ENCODE measurements around the gene THADA. TPM values are rescaled to one million over a fixed set of nuclear protein-coding genes. Genes with fewer than 3 reads are reported as not detected.
A peak's percentile ranks its signal among the peaks of the same experiment; 100 is the strongest.

Gene THADA
- total RNA-seq, 1 donor from 2014 or later: 50.6 TPM

DNA sequence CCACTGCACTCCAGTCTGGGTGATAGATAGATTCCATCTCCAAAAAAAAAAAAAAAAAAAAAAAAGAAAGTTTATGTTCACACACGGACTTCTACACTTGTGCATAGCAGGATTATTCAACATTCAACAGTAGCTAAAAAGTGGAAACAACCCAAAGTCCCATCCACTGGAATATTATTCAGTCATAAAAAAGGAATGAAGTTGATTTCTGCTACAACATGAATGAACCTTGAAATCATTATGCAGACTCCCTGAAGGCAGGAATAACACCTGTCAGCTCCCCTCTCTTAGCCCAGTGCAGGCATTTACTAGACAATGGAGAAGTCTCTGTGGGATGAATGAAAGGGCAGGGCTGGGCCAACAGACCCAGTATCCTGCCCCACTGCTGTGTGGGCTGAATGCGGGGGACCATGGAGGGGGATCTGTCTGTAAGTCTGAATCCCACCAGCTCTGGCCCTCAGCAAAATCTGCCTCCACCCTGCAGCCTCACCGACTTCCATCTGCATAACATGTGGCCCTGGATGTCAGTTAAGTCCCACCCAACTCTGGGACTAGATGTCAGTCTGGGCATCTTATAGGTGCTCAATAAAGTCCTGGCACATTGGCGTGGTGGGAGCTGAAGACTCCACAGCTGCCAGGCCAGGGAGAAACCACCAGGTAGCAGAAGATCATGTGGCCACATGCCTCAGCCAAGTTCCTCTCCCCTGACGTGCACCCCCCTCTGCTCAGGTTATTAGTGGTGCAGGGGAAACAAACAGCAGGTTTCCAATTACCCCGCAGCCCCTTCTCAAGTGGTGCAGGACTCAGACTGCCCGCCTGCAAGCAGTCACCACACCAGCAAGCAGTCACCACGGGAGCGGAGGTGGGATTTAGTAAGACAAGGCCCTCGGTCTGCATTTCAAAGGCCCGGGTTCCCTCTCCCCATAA, 378.3 kb downstream of the THADA start:
- H3K4me3 ChIP-seq (ENCODE audit: low read length in 3 of 3): peak overlapping the region; percentile 7 to 92 (median 87)
- H3K36me3 ChIP-seq (ENCODE audit: control insufficient read depth in 3 of 3, insufficient read depth in 3 of 3, low read length in 3 of 3): peaks cover 0 to 3% (median 2%) of the 10 kb centered on the region in 3 donors
- peak overlapping the region; percentile 94 for H3K27ac ChIP-seq (ENCODE audit: low read depth, low read length)
- peaks cover 50 to 51% (median 50%) of the 10 kb centered on the region in 3 donors for H3K4me1 ChIP-seq (ENCODE audit: control insufficient read depth in 3 of 3, insufficient read depth in 3 of 3, low read length in 3 of 3)
- H3K9ac ChIP-seq (ENCODE audit: low read depth in 1 of 3, low read length in 3 of 3): peak overlapping the region; percentile 89 to 99 (median 93)
- no peaks in the 10 kb centered on the region for H3K9me3 ChIP-seq (ENCODE audit: control insufficient read depth in 3 of 3, low read length in 3 of 3)
- no peaks in the 10 kb centered on the region for H3K27me3 ChIP-seq (ENCODE audit: control insufficient read depth in 3 of 3, insufficient read depth in 3 of 3, low read length in 3 of 3)

DNA sequence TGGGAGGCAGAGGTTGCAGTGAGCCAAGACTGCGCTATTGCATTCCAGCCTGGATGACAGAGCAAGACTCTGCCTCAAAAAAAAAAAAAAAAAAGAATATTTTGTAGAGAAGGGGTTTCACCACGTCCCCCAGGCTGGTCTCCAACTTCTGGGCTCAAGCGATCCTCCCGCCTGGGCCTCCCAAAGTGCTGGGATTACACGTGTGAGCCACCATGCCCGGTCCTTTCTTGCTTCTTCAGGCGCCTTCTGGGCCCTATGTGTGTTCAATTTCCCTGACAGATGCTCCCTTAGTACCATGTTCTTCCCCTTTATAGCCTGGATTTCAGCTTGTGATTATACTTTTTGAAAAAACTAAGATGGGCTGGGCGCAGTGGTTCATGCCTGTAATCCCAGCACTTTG, 379.2 kb downstream of the THADA start:
- no peak overlapping the region for H3K9ac ChIP-seq (ENCODE audit: low read depth in 1 of 3, low read length in 3 of 3)

DNA sequence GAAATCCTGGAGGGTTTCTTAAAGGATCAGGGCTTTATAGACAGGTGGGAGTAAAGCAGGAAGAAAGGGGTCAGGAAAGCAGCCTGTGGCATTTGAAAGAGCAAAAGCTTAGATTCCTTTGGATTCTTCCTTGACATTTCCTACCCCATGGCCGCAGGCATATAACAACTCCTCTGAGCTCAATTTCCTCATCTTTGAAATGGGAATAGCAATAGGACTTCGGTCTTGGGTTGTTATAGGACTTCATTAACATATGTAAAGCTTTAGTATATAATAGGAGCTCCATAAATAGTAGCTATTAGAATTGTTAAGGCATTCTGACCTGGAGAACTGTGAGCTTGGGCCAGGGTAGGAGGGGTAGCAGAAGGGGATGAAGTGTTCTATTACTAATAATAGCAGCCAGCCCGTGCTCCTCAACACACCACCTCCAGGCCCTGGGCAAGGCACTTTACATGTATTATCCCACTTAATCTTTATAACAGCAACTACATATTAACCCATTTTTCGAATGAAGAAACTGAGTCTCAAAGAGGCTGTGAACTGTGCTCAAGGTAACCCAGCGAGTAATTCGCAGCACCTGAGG, 380.1 kb downstream of the THADA start:
- H3K9ac ChIP-seq (ENCODE audit: low read depth in 1 of 3, low read length in 3 of 3): peak overlapping the region in 1 of 3 donors; percentile 51
- peaks cover 36 to 38% (median 38%) of the 10 kb centered on the region in 3 donors for H3K4me1 ChIP-seq (ENCODE audit: control insufficient read depth in 3 of 3, insufficient read depth in 3 of 3, low read length in 3 of 3)
- no peaks in the 10 kb centered on the region for H3K9me3 ChIP-seq (ENCODE audit: control insufficient read depth in 3 of 3, low read length in 3 of 3)
- H3K4me3 ChIP-seq (ENCODE audit: low read length in 3 of 3): no peak overlapping the region
- no peaks in the 10 kb centered on the region for H3K27me3 ChIP-seq (ENCODE audit: control insufficient read depth in 3 of 3, insufficient read depth in 3 of 3, low read length in 3 of 3)
- no peaks in the 10 kb centered on the region for H3K36me3 ChIP-seq (ENCODE audit: control insufficient read depth in 3 of 3, insufficient read depth in 3 of 3, low read length in 3 of 3)
- H3K27ac ChIP-seq (ENCODE audit: low read depth, low read length): no peak overlapping the region

More for the DNA sequence above, 379.2 kb downstream of the THADA start:
- Histone ChIP-seq H3K36me3 (ENCODE audit: control insufficient read depth in 3 of 3, insufficient read depth in 3 of 3, low read length in 3 of 3) (no peaks in the 10 kb centered on the region), H3K4me1 (ENCODE audit: control insufficient read depth in 3 of 3, insufficient read depth in 3 of 3, low read length in 3 of 3) (peaks cover 41 to 44% (median 42%) of the 10 kb centered on the region in 3 donors), H3K9me3 (ENCODE audit: control insufficient read depth in 3 of 3, low read length in 3 of 3) (no peaks in the 10 kb centered on the region), H3K27ac (ENCODE audit: low read depth, low read length) (no peak overlapping the region), H3K27me3 (ENCODE audit: control insufficient read depth in 3 of 3, insufficient read depth in 3 of 3, low read length in 3 of 3) (no peaks in the 10 kb centered on the region), H3K4me3 (ENCODE audit: low read length in 3 of 3) (no peak overlapping the region)

DNA sequence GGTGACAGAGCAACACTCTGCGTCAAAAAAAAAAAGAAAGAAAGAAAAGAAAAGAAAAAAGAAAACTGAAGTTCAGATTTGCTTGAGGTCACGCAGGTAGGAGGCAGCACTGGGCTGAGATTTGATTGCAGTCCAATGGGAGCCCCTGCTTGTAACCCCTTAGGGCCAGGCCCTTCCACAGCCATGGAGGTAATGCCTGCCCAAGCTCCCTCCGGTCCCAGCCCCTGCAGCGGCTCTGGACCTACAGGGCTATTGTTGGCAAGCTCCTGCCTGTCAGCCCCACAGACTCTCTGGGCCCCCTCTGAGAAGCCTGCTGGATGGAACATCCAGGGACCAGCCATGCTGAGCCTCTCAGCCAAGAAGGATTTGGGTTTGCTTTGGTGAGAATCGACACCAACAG, 381.6 kb downstream of the THADA start:
- no peaks in the 10 kb centered on the region for H3K36me3 ChIP-seq (ENCODE audit: control insufficient read depth in 3 of 3, insufficient read depth in 3 of 3, low read length in 3 of 3)
- no peak overlapping the region for H3K4me3 ChIP-seq (ENCODE audit: low read length in 3 of 3)
- H3K9me3 ChIP-seq (ENCODE audit: control insufficient read depth in 3 of 3, low read length in 3 of 3): no peaks in the 10 kb centered on the region
- peaks cover 24 to 39% (median 38%) of the 10 kb centered on the region in 3 donors for H3K4me1 ChIP-seq (ENCODE audit: control insufficient read depth in 3 of 3, insufficient read depth in 3 of 3, low read length in 3 of 3)
- no peak overlapping the region for H3K9ac ChIP-seq (ENCODE audit: low read depth in 1 of 3, low read length in 3 of 3)
- no peak overlapping the region for H3K27ac ChIP-seq (ENCODE audit: low read depth, low read length)
- no peaks in the 10 kb centered on the region for H3K27me3 ChIP-seq (ENCODE audit: control insufficient read depth in 3 of 3, insufficient read depth in 3 of 3, low read length in 3 of 3)

DNA sequence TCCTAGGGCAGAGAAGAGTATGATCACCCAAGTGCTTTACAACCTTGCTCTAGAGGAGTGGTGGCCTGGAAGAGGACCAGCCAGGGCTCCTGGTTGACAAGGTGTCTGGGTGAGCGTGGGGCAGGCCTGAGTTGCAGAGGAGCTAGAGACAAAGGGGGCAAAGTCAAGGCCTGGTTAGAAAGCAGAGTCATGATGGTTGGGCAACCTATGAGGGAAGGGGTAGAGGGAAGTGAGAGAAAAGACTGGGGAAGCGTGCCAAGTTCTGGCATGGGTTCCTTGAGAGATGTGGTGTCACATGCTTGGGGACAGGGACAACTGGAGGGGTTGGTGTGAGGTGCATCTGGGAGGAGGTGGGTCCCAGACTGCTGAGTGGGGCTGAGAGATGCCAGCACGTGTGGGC, 382.9 kb downstream of the THADA start:
- Histone ChIP-seq H3K4me3 (ENCODE audit: low read length in 3 of 3) (no peak overlapping the region), H3K9ac (ENCODE audit: low read depth in 1 of 3, low read length in 3 of 3) (no peak overlapping the region), H3K27ac (ENCODE audit: low read depth, low read length) (peak overlapping the region; percentile 30), H3K36me3 (ENCODE audit: control insufficient read depth in 3 of 3, insufficient read depth in 3 of 3, low read length in 3 of 3) (no peaks in the 10 kb centered on the region), H3K4me1 (ENCODE audit: control insufficient read depth in 3 of 3, insufficient read depth in 3 of 3, low read length in 3 of 3) (peaks cover 11 to 29% (median 26%) of the 10 kb centered on the region in 3 donors), H3K27me3 (ENCODE audit: control insufficient read depth in 3 of 3, insufficient read depth in 3 of 3, low read length in 3 of 3) (no peaks in the 10 kb centered on the region), H3K9me3 (ENCODE audit: control insufficient read depth in 3 of 3, low read length in 3 of 3) (no peaks in the 10 kb centered on the region)

DNA sequence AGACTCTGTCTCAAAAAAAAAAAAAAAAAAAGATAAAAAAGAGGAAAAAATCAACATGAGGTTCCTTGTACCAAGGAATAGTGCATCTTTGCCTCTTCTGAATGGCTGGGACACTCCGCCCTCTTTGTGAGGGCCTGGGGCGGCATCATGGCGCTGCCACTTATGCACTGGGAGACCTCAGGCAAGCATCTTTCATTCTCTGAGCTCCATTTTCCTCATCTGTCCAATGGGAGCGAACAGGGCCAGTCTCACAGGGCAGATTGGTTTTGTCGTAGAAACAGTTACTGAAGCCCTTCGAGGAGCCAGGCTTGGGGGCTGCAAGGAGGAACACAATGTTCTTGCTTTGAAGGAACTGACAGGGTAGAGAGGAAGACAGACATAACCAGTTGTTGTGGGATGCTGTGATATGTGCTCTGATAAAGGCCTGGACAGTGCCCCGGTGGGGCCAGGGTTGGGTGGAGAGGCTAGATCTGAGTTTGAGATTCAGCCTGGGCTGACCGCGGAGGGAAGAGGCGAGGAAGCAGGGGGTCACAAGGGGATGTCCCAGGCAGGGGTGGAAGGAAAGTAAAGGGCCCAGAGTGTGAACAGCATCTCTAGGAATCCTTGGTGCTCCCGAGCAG, 383.5 kb downstream of the THADA start:
- Histone ChIP-seq H3K4me3 (ENCODE audit: low read length in 3 of 3) (no peak overlapping the region), H3K4me1 (ENCODE audit: control insufficient read depth in 3 of 3, insufficient read depth in 3 of 3, low read length in 3 of 3) (peaks cover 5 to 23% (median 20%) of the 10 kb centered on the region in 3 donors), H3K27ac (ENCODE audit: low read depth, low read length) (peak overlapping the region; percentile 30), H3K9ac (ENCODE audit: low read depth in 1 of 3, low read length in 3 of 3) (no peak overlapping the region), H3K27me3 (ENCODE audit: control insufficient read depth in 3 of 3, insufficient read depth in 3 of 3, low read length in 3 of 3) (no peaks in the 10 kb centered on the region), H3K36me3 (ENCODE audit: control insufficient read depth in 3 of 3, insufficient read depth in 3 of 3, low read length in 3 of 3) (no peaks in the 10 kb centered on the region), H3K9me3 (ENCODE audit: control insufficient read depth in 3 of 3, low read length in 3 of 3) (no peaks in the 10 kb centered on the region)

DNA sequence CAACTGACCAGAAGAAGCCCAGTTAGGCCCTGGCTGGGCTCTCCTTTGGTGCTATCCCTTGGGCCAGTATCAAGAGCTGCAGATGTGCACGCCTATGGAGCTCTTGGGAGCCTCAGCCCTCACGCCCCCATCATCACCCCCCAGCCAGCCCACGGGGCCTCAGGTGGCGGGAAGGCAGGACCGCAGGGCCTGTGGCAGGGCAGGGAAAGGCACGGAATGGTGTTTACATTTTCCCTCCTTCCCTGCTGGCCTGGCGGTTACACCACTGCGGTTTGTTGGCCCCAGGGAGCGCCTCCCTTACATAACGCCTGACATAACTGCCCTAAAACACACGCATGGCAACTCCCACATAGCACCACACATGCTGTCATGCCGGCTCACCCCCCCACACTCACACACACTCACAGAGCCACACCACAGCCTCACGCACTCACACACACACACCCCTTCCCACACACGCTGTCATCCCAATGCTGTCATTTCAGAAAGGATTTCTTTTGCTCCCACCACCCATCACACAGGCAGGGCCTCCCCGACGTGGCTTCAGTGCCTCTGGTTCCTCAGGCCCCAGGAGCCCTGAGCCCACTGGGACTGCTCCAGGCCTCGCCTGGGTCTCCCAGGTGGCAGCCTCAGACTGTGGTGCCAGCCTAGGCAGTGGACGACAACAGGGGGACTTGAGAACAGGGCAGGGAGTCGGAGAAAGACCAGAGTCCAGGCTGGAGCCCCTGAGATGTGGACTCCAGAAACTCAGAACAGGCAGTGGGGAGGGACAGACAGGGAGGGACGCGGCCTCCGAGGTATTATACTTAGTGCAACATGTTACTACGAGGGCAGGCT, 385.2 kb downstream of the THADA start:
- H3K4me3 ChIP-seq (ENCODE audit: low read length in 3 of 3): no peak overlapping the region
- peak overlapping the region in 1 of 3 donors; percentile 25 for H3K9ac ChIP-seq (ENCODE audit: low read depth in 1 of 3, low read length in 3 of 3)
- peak overlapping the region; percentile 9 for H3K27ac ChIP-seq (ENCODE audit: low read depth, low read length)
- no peaks in the 10 kb centered on the region for H3K36me3 ChIP-seq (ENCODE audit: control insufficient read depth in 3 of 3, insufficient read depth in 3 of 3, low read length in 3 of 3)
- H3K27me3 ChIP-seq (ENCODE audit: control insufficient read depth in 3 of 3, insufficient read depth in 3 of 3, low read length in 3 of 3): no peaks in the 10 kb centered on the region
- H3K4me1 ChIP-seq (ENCODE audit: control insufficient read depth in 3 of 3, insufficient read depth in 3 of 3, low read length in 3 of 3): peaks cover 2 to 17% (median 14%) of the 10 kb centered on the region in 3 donors
- H3K9me3 ChIP-seq (ENCODE audit: control insufficient read depth in 3 of 3, low read length in 3 of 3): no peaks in the 10 kb centered on the region

DNA sequence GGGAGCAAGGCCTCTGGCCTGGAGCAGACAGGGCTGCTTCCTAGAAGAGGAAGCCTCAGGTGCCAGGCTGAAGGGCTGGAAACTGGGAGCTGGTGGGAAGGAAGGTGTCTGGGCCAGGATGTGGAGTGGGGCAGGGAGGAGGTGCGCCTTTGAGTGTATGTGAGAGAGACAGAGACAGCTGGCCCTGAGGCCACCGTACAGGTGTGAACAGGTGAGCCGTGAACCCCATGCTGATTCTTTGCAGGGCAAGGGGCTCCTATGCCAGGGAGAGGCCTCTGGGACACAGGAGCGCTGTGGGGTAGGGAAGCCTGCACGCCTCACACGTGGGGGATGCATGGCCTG, 385.7 kb downstream of the THADA start:
- H3K9me3 ChIP-seq (ENCODE audit: control insufficient read depth in 3 of 3, low read length in 3 of 3): no peaks in the 10 kb centered on the region
- H3K27ac ChIP-seq (ENCODE audit: low read depth, low read length): no peak overlapping the region
- no peaks in the 10 kb centered on the region for H3K27me3 ChIP-seq (ENCODE audit: control insufficient read depth in 3 of 3, insufficient read depth in 3 of 3, low read length in 3 of 3)
- peaks cover 0 to 17% (median 11%) of the 10 kb centered on the region in 3 donors for H3K4me1 ChIP-seq (ENCODE audit: control insufficient read depth in 3 of 3, insufficient read depth in 3 of 3, low read length in 3 of 3)
- H3K9ac ChIP-seq (ENCODE audit: low read depth in 1 of 3, low read length in 3 of 3): peak overlapping the region in 1 of 3 donors; percentile 25
- no peak overlapping the region for H3K4me3 ChIP-seq (ENCODE audit: low read length in 3 of 3)
- no peaks in the 10 kb centered on the region for H3K36me3 ChIP-seq (ENCODE audit: control insufficient read depth in 3 of 3, insufficient read depth in 3 of 3, low read length in 3 of 3)

DNA sequence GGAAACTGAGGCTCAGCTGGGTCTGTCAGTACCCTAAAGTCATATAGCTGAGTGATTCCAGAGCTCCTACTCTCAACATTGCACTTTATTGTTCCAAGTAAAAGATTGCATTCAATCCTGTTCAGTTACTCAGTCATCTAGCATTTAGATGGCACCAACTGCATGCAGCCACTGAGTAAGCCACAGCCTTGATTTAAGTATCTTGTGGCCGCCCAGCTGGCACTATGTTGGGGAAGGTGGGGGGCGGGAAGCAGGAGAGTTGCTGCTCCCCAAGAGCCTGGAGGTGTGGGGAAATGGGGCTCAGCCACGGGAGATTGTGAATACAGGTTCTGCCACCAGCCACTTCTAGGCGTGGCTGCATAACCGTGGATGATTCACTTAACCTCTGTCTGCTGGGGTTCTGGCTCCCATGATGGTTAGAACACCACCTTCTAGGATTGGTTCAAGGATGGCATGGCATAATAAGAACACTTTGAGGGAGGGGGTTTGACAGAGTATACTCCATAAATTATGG, 386.6 kb downstream of the THADA start:
- Histone ChIP-seq H3K27me3 (ENCODE audit: control insufficient read depth in 3 of 3, insufficient read depth in 3 of 3, low read length in 3 of 3) (no peaks in the 10 kb centered on the region), H3K27ac (ENCODE audit: low read depth, low read length) (no peak overlapping the region), H3K9me3 (ENCODE audit: control insufficient read depth in 3 of 3, low read length in 3 of 3) (no peaks in the 10 kb centered on the region), H3K9ac (ENCODE audit: low read depth in 1 of 3, low read length in 3 of 3) (no peak overlapping the region), H3K36me3 (ENCODE audit: control insufficient read depth in 3 of 3, insufficient read depth in 3 of 3, low read length in 3 of 3) (no peaks in the 10 kb centered on the region), H3K4me3 (ENCODE audit: low read length in 3 of 3) (no peak overlapping the region), H3K4me1 (ENCODE audit: control insufficient read depth in 3 of 3, insufficient read depth in 3 of 3, low read length in 3 of 3) (peaks cover 0 to 17% (median 11%) of the 10 kb centered on the region in 3 donors)

All from skeletal muscle tissue (tissue), 4 donors.